H9 (cell line): ENCODE data around the gene SLIT1. TPM values are rescaled to one million over a fixed set of nuclear protein-coding genes. Genes with fewer than 3 reads are reported as not detected.
A peak's percentile ranks its signal among the peaks of the same experiment; 100 is the strongest.

Source experiments
- DNase-seq: peaks from one replicate; pipeline ENCODE4 v3.0.0-alpha.2; 2017
- H2AFZ ChIP-seq: one replicate; pipeline ENCODE4 v1.6.1; 2013; ENCODE audit warnings: mild to moderate bottlenecking, low read length, control low read depth, moderate library complexity
- H2AK5ac ChIP-seq: 2 replicates; pipeline ENCODE4 v1.6.1; 2013; ENCODE audit warnings: low read length, control low read depth, mixed read lengths; ENCODE audit not compliant: insufficient read length
- H2BK120ac ChIP-seq: one replicate; pipeline ENCODE4 v1.6.1; 2013; ENCODE audit warnings: low read depth, mild to moderate bottlenecking, low read length, control low read depth, inconsistent platforms; ENCODE audit not compliant: poor library complexity, severe bottlenecking
- H2BK12ac ChIP-seq: 2 replicates; pipeline ENCODE4 v1.6.1; 2013; ENCODE audit warnings: low read length, control low read depth, mixed read lengths, low read depth; ENCODE audit not compliant: insufficient read length
- H2BK15ac ChIP-seq: 2 replicates; pipeline ENCODE4 v1.6.1; 2013; ENCODE audit warnings: low read depth, low read length, control low read depth
- H2BK20ac ChIP-seq: one replicate; pipeline ENCODE4 v1.6.1; 2013; ENCODE audit warnings: low read depth, mild to moderate bottlenecking, low read length, control low read depth, inconsistent platforms; ENCODE audit not compliant: poor library complexity, severe bottlenecking
- H2BK5ac ChIP-seq: 2 replicates; pipeline ENCODE4 v1.6.1; 2013; ENCODE audit warnings: low read length, control low read depth, mixed read lengths; ENCODE audit not compliant: insufficient read length
- H3K14ac ChIP-seq: 2 replicates; pipeline ENCODE4 v1.6.1; 2013; ENCODE audit warnings: low read length, control low read depth; ENCODE audit not compliant: insufficient read depth
- H3K18ac ChIP-seq: 2 replicates; pipeline ENCODE4 v1.6.1; 2013; ENCODE audit warnings: low read depth, mild to moderate bottlenecking, mixed read lengths, low read length, control low read depth; ENCODE audit not compliant: insufficient read length
- H3K23ac ChIP-seq: 2 replicates; pipeline ENCODE4 v1.6.1; 2013; ENCODE audit warnings: low read length, control low read depth, mixed read lengths, low read depth; ENCODE audit not compliant: insufficient read length
- H3K23me2 ChIP-seq: 2 replicates; pipeline ENCODE4 v1.6.1; 2013; ENCODE audit warnings: low read depth, mild to moderate bottlenecking, mixed read lengths, low read length, control low read depth; ENCODE audit not compliant: insufficient read length, poor library complexity, severe bottlenecking
- H3K27ac ChIP-seq: 2 replicates; pipeline ENCODE4 v1.5.1; 2013; ENCODE audit warnings: low read length, control low read depth, mixed read lengths, low read depth; ENCODE audit not compliant: insufficient read length
- H3K27me3 ChIP-seq: 2 replicates; pipeline ENCODE4 v1.6.1; 2013; ENCODE audit warnings: low read length, control low read depth, inconsistent platforms; ENCODE audit not compliant: insufficient read depth
- H3K4ac ChIP-seq: 2 replicates; pipeline ENCODE4 v1.6.1; 2013; ENCODE audit warnings: low read depth, mild to moderate bottlenecking, control low read depth, inconsistent platforms, low read length, moderate library complexity
- H3K4me1 ChIP-seq: 2 replicates; pipeline ENCODE4 v1.6.1; 2013; ENCODE audit warnings: low read length, control low read depth, inconsistent platforms; ENCODE audit not compliant: insufficient read depth
- H3K4me2 ChIP-seq: 2 replicates; pipeline ENCODE4 v1.6.1; 2013; ENCODE audit warnings: low read length, control low read depth, mixed read lengths; ENCODE audit not compliant: insufficient read length, insufficient read depth
- H3K56ac ChIP-seq: 2 replicates; pipeline ENCODE4 v1.6.1; 2013; ENCODE audit warnings: low read depth, mild to moderate bottlenecking, mixed read lengths, low read length, control low read depth; ENCODE audit not compliant: insufficient read length
- H3K79me1 ChIP-seq: 2 replicates; pipeline ENCODE4 v1.6.1; 2013; ENCODE audit warnings: low read depth, mild to moderate bottlenecking, moderate library complexity, low read length, control low read depth, inconsistent platforms; ENCODE audit not compliant: insufficient read depth, poor library complexity, severe bottlenecking
- H3K79me2 ChIP-seq: 2 replicates; pipeline ENCODE4 v1.6.1; 2013; ENCODE audit warnings: low read length, control low read depth, inconsistent platforms; ENCODE audit not compliant: insufficient read depth
- H3K9ac ChIP-seq: 2 replicates; pipeline ENCODE4 v1.6.1; 2013; ENCODE audit warnings: low read length, control low read depth, mixed read lengths; ENCODE audit not compliant: insufficient read length; ENCODE audit errors: extremely low read depth
- H3K9me3 ChIP-seq: one replicate; pipeline ENCODE4 v1.6.1; 2013; ENCODE audit warnings: low read depth, low read length, inconsistent platforms; ENCODE audit not compliant: control insufficient read depth
- H3T11ph ChIP-seq: one replicate; pipeline ENCODE4 v1.6.1; 2013; ENCODE audit warnings: mild to moderate bottlenecking, low read length, control low read depth, inconsistent platforms
- H4K20me1 ChIP-seq: one replicate; pipeline ENCODE4 v1.6.1; 2013; ENCODE audit not compliant: control insufficient read depth, insufficient read length, insufficient read depth
- H4K5ac ChIP-seq: 2 replicates; pipeline ENCODE4 v1.6.1; 2013; ENCODE audit warnings: low read depth, mild to moderate bottlenecking, mixed read lengths, low read length, control low read depth; ENCODE audit not compliant: insufficient read length
- H4K8ac ChIP-seq: replicated peaks from 2 replicates; pipeline ENCODE4 v1.6.1; 2013; ENCODE audit warnings: low read length, control low read depth, mixed read lengths, low read depth; ENCODE audit not compliant: insufficient read length
- H4K91ac ChIP-seq: 2 replicates; pipeline ENCODE4 v1.6.1; 2013; ENCODE audit warnings: low read depth, mild to moderate bottlenecking, moderate library complexity, mixed read lengths, low read length, control low read depth; ENCODE audit not compliant: insufficient read length
- H3K27ac Mint-ChIP-seq, 3 experiments: 2 replicates in 2 of 3; 3 replicates in 1 of 3; pipeline ENCODE4 v1.8.0; 2020 to 2021; ENCODE audit warnings: mixed read lengths in 3 of 3, mild to moderate bottlenecking in 1 of 3, moderate library complexity in 1 of 3
- H3K27me3 Mint-ChIP-seq: 2 replicates; pipeline ENCODE4 v1.8.0; 2021; ENCODE audit warnings: low read depth, mild to moderate bottlenecking, moderate library complexity, mixed read lengths
- H3K36me3 Mint-ChIP-seq, 3 experiments: 2 replicates in 2 of 3; 3 replicates in 1 of 3; pipeline ENCODE4 v1.8.0; 2020 to 2021; ENCODE audit warnings: low read depth in 3 of 3, mixed read lengths in 3 of 3; ENCODE audit not compliant: insufficient read depth in 1 of 3
- H3K4me1 Mint-ChIP-seq, 2 experiments: 2 replicates each; pipeline ENCODE4 v1.8.0; 2020; ENCODE audit warnings: mixed read lengths in 2 of 2
- H3K4me3 Mint-ChIP-seq, 2 experiments: 2 replicates in 1 of 2; 3 replicates in 1 of 2; pipeline ENCODE4 v1.8.0; 2020 to 2021; ENCODE audit warnings: mild to moderate bottlenecking in 2 of 2, mixed read lengths in 2 of 2, moderate library complexity in 1 of 2
- H3K9me3 Mint-ChIP-seq, 2 experiments: 2 replicates in 1 of 2; 3 replicates in 1 of 2; pipeline ENCODE4 v1.8.0; 2020; ENCODE audit warnings: mild to moderate bottlenecking in 2 of 2, mixed read lengths in 2 of 2, moderate library complexity in 1 of 2
- WGBS: extraction: QIAGEN DNeasy Blood & Tissue Kit; methylation state at CpG from one replicate; pipeline ENCODE4 v1.1.7; 2013; ENCODE audit warnings: missing lambda C conversion rate, low lambda C conversion rate, mixed read lengths; ENCODE audit not compliant: insufficient read length; ENCODE audit errors: extremely low coverage; 5-methylcytosine and 5-hydroxymethylcytosine counted together
- total RNA-seq: library from RNA; stranded (reverse); gene quantifications from 2 replicates; pipeline ENCODE4 v1.2.1, GENCODE V29; 2021
- TF ChIP-seq, protein P1 (sequence below): fragments of 200-600 bp; sonication (generic); conservative IDR thresholded peaks from 3 replicates; pipeline ENCODE4 v1.8.0; 2021; ENCODE audit warnings: antibody characterized with exemption, mild to moderate bottlenecking

SLIT1 gene
- total RNA-seq, 1 experiment from 2014 or later = 0.57 TPM

DNA sequence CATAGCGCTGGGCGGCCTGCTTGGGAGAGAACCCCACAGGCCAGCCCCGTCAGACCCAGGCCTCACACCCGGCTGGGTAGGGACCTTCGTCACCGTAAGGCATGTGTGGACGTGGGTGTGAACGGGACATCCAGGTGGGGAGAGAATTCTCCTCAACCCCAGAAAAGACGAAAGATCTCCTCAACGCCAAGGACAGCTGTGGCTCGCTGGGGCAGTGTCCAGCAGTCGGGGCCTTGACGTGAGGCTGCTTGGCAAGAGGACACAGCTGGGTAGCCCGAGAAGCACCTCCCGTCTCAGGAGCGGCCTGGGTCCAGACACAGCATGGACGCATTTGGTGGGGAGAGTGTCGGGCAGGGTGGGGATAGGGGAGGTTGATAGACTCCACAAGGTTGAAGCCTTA, 1.2 kb upstream of the SLIT1 start:
- H3K18ac ChIP-seq = no peak overlapping the region
- H4K91ac ChIP-seq = no peak overlapping the region
- peaks cover 10% of the 10 kb centered on the region for H3K23me2 ChIP-seq
- no peak overlapping the region for H3K14ac ChIP-seq
- H4K8ac ChIP-seq = no peak overlapping the region
- H3K4me1 ChIP-seq = no peaks in the 10 kb centered on the region; the same call in 1 of the 2 replicates
- no peak overlapping the region for H4K5ac ChIP-seq
- no peak overlapping the region for H2AFZ ChIP-seq
- no peak overlapping the region for H3T11ph ChIP-seq
- H4K20me1 ChIP-seq = no peaks in the 10 kb centered on the region
- Mint-ChIP-seq H3K9me3 (no peaks in the 10 kb centered on the region), H3K27ac (no peak overlapping the region), H3K36me3 (no peaks in the 10 kb centered on the region; a peak in 2 of 7 replicates), H3K4me3 (peak overlapping the region in 1 of 2 experiments; percentile 90; a peak in 2 of 5 replicates), H3K4me1 (peaks cover 7 to 21% of the 10 kb centered on the region in 2 experiments), H3K27me3 (peaks cover 81% of the 10 kb centered on the region)
- H2BK5ac ChIP-seq = no peak overlapping the region
- no peak for DNase-seq
- H3K56ac ChIP-seq = no peak overlapping the region
- H3K79me2 ChIP-seq = no peaks in the 10 kb centered on the region
- H3K23ac ChIP-seq = no peak overlapping the region
- no peak overlapping the region for H2BK15ac ChIP-seq
- TF ChIP-seq, protein P1, sequence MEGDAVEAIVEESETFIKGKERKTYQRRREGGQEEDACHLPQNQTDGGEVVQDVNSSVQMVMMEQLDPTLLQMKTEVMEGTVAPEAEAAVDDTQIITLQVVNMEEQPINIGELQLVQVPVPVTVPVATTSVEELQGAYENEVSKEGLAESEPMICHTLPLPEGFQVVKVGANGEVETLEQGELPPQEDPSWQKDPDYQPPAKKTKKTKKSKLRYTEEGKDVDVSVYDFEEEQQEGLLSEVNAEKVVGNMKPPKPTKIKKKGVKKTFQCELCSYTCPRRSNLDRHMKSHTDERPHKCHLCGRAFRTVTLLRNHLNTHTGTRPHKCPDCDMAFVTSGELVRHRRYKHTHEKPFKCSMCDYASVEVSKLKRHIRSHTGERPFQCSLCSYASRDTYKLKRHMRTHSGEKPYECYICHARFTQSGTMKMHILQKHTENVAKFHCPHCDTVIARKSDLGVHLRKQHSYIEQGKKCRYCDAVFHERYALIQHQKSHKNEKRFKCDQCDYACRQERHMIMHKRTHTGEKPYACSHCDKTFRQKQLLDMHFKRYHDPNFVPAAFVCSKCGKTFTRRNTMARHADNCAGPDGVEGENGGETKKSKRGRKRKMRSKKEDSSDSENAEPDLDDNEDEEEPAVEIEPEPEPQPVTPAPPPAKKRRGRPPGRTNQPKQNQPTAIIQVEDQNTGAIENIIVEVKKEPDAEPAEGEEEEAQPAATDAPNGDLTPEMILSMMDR = no peak
- no peak overlapping the region for H2AK5ac ChIP-seq
- H3K4me2 ChIP-seq = no peak overlapping the region
- no peaks in the 10 kb centered on the region for H3K79me1 ChIP-seq
- no CpG with 5 or more reads among the region's 18 CpGs for WGBS
- no peak overlapping the region for H2BK20ac ChIP-seq
- no peak overlapping the region for H3K9ac ChIP-seq
- H2BK12ac ChIP-seq = no peak overlapping the region
- no peak overlapping the region for H3K4ac ChIP-seq
- H3K27me3 ChIP-seq = peaks cover 35% of the 10 kb centered on the region
- H3K27ac ChIP-seq = no peak overlapping the region
- no peaks in the 10 kb centered on the region for H3K9me3 ChIP-seq
- no peak overlapping the region for H2BK120ac ChIP-seq
